ENCODE results near the gene NKD1. TPM values are rescaled to one million over a fixed set of nuclear protein-coding genes. Genes with fewer than 3 reads are reported as not detected.
"Not testable (repeated sequence)": the region's sequence is repeated elsewhere in the genome, so short reads cannot be mapped to it uniquely, and the experiment has no call there.

NKD1 gene
- total and polyA plus RNA-seq, 4 donors = 2.3 to 14.1 (median 8.0) TPM

DNA sequence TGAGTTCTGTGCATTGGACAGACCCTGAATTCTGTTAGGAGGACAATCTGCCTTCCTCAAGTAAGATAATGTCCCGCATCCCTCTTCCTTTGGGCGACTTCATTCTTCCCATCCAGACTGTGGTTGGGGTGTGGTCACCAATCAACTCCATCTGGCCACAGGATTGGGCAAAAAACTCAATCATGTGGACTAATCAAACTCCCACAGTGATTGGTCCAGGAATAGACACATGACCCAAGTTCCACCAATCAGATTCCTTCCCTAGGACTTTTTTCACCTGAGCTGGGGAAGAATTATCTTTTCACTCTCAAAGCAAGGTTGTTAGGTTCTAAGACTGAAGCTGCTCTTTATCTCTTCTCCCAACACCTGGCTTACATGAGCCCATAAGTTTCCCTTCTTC lies 13.2 kb upstream of the NKD1 start:
- no peak overlapping the region for H3K27ac ChIP-seq (ENCODE audit: low read depth in 1 of 2, low read length in 1 of 2)
- peaks cover 0 to 4% (median under 1%) of the 10 kb centered on the region in 4 donors for H3K9me3 ChIP-seq (ENCODE audit: control insufficient read depth in 4 of 4, insufficient read depth in 3 of 4, low read length in 3 of 4)
- H3K36me3 ChIP-seq (ENCODE audit: control insufficient read depth in 4 of 4, insufficient read depth in 4 of 4, low read length in 4 of 4) = no peaks in the 10 kb centered on the region
- H3K4me3 ChIP-seq = no peak overlapping the region
- no peaks in the 10 kb centered on the region for H3K4me1 ChIP-seq (ENCODE audit: control insufficient read depth in 5 of 5, insufficient read depth in 5 of 5, low read length in 5 of 5)
- 89 to 92% methylated on average over 2 of the region's 2 CpGs for WGBS, 2 donors
- H3K27me3 ChIP-seq (ENCODE audit: control insufficient read depth in 3 of 3, insufficient read depth in 3 of 3, low read length in 2 of 3) = no peaks in the 10 kb centered on the region
- ATAC-seq (ENCODE audit: insufficient read depth, low FRiP score) (no peak), DNase-seq (no peak)
- H3K9ac ChIP-seq (ENCODE audit: insufficient read depth in 1 of 2, low read length in 2 of 2) = no peak overlapping the region
- TF ChIP-seq, protein P1, sequence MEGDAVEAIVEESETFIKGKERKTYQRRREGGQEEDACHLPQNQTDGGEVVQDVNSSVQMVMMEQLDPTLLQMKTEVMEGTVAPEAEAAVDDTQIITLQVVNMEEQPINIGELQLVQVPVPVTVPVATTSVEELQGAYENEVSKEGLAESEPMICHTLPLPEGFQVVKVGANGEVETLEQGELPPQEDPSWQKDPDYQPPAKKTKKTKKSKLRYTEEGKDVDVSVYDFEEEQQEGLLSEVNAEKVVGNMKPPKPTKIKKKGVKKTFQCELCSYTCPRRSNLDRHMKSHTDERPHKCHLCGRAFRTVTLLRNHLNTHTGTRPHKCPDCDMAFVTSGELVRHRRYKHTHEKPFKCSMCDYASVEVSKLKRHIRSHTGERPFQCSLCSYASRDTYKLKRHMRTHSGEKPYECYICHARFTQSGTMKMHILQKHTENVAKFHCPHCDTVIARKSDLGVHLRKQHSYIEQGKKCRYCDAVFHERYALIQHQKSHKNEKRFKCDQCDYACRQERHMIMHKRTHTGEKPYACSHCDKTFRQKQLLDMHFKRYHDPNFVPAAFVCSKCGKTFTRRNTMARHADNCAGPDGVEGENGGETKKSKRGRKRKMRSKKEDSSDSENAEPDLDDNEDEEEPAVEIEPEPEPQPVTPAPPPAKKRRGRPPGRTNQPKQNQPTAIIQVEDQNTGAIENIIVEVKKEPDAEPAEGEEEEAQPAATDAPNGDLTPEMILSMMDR (IDR thresholded peaks at IDR 0.05; ENCODE audit: control extremely low read depth, extremely low read depth) = no peak

DNA sequence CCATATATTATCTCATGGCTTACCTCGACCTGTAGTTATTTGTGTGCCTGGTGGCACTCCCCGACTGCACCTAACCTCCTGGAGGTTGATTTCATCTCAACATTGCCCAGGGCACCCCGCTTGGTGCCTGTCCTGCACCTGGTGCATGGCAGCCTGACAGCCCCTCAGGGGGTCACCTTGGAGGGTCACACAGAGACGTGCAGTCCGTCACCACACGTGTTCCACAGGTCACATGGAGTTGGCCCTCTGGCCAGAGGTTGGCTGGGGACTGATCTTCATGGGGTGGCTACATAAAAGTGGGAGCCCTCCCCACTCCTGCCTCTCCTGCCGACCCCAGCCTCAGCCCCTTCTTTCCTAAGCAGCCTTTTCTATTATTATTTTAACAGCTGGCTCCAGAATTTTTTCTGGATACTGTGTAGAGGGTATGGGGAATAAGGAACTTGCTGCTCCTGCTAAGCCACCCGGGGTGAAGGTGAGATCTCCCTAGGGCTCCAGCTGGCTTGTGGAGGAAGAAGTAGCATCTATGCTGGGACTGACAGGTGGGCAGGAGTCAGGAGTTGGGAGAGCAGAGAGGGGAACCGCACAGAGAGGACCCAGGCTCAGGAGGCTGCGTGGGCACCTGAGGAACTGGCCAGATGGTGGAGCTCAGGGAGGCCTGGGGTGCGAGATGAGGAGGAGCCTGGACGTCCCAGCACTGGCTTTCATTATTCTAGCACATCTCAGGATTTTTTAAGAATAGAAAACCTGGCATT lies 12.5 kb upstream of the NKD1 start:
- H3K4me1 ChIP-seq (ENCODE audit: control insufficient read depth in 5 of 5, insufficient read depth in 5 of 5, low read length in 5 of 5) = no peaks in the 10 kb centered on the region
- H3K27ac ChIP-seq (ENCODE audit: low read depth in 1 of 2, low read length in 1 of 2) = no peak overlapping the region
- H3K9ac ChIP-seq (ENCODE audit: insufficient read depth in 1 of 2, low read length in 2 of 2) = no peak overlapping the region
- DNase-seq (no peak), ATAC-seq (ENCODE audit: insufficient read depth, low FRiP score) (no peak)
- TF ChIP-seq, protein P1 (IDR thresholded peaks at IDR 0.05; ENCODE audit: control extremely low read depth, extremely low read depth) = no peak
- WGBS, 2 donors = 90 to 93% methylated on average over 12 of the region's 12 CpGs
- no peaks in the 10 kb centered on the region for H3K27me3 ChIP-seq (ENCODE audit: control insufficient read depth in 3 of 3, insufficient read depth in 3 of 3, low read length in 2 of 3)
- no peaks in the 10 kb centered on the region for H3K36me3 ChIP-seq (ENCODE audit: control insufficient read depth in 4 of 4, insufficient read depth in 4 of 4, low read length in 4 of 4)
- no peaks in the 10 kb centered on the region for H3K9me3 ChIP-seq (ENCODE audit: control insufficient read depth in 4 of 4, insufficient read depth in 3 of 4, low read length in 3 of 4)
- H3K4me3 ChIP-seq = no peak overlapping the region

DNA sequence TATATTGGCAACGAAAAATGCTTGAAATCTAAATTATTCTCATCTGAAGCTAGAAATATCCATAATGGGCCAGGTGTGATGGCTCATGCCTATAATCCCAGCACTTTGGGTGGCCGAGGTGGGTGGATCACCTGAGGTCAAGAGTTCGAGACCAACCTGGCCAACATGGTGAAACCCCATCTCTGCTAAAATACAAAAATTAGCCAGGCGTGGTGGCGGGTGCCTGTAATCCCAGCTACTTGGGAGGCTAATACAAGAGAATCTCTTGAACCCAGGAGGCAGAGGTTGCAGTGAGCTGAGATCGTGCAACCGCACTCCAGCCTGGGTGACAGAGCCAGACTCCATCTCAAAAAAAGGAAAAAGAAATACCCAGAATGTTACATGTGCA lies 11.9 kb upstream of the NKD1 start:
- H3K36me3 ChIP-seq (ENCODE audit: control insufficient read depth in 4 of 4, insufficient read depth in 4 of 4, low read length in 4 of 4); H3K9ac ChIP-seq (ENCODE audit: insufficient read depth in 1 of 2, low read length in 2 of 2); DNase-seq; H3K27ac ChIP-seq (ENCODE audit: low read depth in 1 of 2, low read length in 1 of 2); H3K9me3 ChIP-seq (ENCODE audit: control insufficient read depth in 4 of 4, insufficient read depth in 3 of 4, low read length in 3 of 4); H3K4me3 ChIP-seq; ATAC-seq (ENCODE audit: insufficient read depth, low FRiP score); H3K4me1 ChIP-seq (ENCODE audit: control insufficient read depth in 5 of 5, insufficient read depth in 5 of 5, low read length in 5 of 5); H3K27me3 ChIP-seq (ENCODE audit: control insufficient read depth in 3 of 3, insufficient read depth in 3 of 3, low read length in 2 of 3): not testable (repeated sequence)
- 84 to 95% methylated on average over 7 of the region's 7 CpGs for WGBS, 2 donors

DNA sequence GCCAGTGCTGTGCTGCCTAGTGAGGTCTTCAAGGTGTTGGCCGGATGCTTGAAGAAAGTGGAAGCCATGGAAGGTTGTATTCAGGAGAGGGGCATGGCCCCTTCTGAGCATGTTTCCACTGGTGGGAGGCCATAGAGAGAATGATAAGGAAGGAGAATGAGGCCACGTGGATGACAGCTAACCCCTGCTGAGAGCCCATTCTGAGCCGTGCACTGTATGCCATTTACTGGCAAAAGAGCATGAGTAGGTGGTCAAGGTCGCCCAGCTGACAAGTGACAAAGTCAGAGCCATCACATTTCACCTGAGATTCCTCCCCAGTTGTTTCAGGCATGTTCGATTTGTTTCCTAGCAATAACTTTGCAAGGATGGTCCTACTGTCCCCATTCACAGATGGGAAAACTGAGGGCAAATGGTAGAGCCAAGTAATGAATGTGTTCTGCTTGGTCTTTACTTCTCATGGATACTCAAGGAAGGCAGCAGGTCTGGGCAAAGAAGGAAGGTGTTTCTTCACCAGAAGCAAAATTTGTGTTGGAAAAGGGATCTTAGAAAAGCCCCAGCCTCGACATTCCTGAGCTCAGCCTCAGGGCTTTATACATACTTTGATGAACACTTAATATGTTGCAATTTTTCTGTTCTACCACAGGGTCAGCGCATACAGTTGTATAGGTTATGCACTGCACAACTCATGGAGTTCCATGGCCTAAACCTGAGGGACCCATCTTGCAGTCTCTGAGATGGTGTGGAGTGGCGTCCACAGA lies 10.5 kb upstream of the NKD1 start:
- DNase-seq (no peak), ATAC-seq (ENCODE audit: insufficient read depth, low FRiP score) (no peak)
- Histone ChIP-seq H3K9ac (ENCODE audit: insufficient read depth in 1 of 2, low read length in 2 of 2) (no peak overlapping the region), H3K27me3 (ENCODE audit: control insufficient read depth in 3 of 3, insufficient read depth in 3 of 3, low read length in 2 of 3) (no peaks in the 10 kb centered on the region), H3K27ac (ENCODE audit: low read depth in 1 of 2, low read length in 1 of 2) (no peak overlapping the region), H3K4me3 (no peak overlapping the region), H3K36me3 (ENCODE audit: control insufficient read depth in 4 of 4, insufficient read depth in 4 of 4, low read length in 4 of 4) (no peaks in the 10 kb centered on the region), H3K4me1 (ENCODE audit: control insufficient read depth in 5 of 5, insufficient read depth in 5 of 5, low read length in 5 of 5) (no peaks in the 10 kb centered on the region), H3K9me3 (ENCODE audit: control insufficient read depth in 4 of 4, insufficient read depth in 3 of 4, low read length in 3 of 4) (no peaks in the 10 kb centered on the region)
- TF ChIP-seq, protein P1 (IDR thresholded peaks at IDR 0.05; ENCODE audit: control extremely low read depth, extremely low read depth) = no peak
- 86 to 88% methylated on average over 8 of the region's 8 CpGs for WGBS, 2 donors

Measured in lung (tissue), 12 donors.